Fibroblast of skin of abdomen (primary cell): Measurements from ENCODE around the gene MLLT3.
"Not testable (repeated sequence)": the region's sequence is repeated elsewhere in the genome, so short reads cannot be mapped to it uniquely, and the experiment has no call there.

Experiments used
- DNase-seq: peaks from one replicate; pipeline ENCODE4 v3.0.0-alpha.2; 2013

The MLLT3 gene

DNA sequence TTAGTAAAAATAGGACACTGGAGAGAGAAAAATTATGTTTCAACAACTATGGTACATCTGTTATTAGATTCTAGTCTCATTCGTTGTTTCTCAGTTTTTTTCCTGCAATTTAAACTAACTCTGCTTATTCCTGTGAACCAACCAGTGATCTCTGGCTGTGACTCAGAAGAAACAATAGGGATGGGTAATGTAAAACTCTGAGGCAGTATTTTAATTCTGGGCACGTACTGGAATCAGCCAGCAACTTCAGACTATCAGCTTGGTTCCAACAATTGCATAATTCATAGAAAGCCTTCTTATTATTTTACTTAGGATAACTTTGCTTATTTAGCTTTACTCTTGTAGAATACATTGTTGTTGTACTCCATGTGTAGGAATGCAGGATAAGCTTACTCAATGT is 28.8 kb downstream of the MLLT3 start:
- DNase-seq = peak; percentile 40

DNA sequence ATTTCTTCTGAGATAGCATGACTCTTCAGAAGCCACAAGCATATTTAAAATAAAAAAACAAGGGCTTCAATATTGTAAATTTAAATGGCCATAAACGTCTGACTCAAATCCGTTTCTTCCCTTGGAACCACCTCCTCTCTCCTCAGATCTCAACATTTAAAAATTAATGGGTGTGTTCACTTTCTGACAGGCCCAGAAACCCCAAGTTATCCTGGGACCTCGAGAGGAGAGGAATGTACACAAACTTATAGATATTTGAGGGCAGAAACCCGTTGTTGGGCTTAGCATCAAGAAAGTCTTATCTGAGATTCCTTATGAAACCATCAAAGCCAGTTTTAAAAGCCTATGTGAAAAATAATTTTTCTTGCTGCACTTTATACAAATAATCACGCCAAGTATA is 29.2 kb downstream of the MLLT3 start:
- peak; percentile 22 for DNase-seq

DNA sequence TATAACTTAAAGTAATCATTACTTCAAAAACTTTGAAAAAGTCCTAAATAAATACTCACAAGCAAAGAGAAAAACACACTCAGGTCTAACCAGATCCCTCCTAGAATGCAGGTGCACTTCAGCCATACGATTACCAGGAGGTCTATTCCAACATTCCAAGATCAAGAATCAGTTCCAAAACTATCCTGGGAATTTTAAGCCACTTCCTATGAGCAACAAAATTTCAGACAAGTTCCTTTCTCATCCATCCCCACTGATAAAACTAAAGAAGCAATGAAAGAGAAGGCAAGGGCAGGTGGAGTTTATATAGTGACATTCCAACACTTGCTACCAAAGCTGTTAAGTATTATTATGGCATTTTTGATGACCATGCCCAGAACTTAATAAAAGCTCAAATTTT is 29.6 kb downstream of the MLLT3 start:
- DNase-seq = peak; percentile 57

DNA sequence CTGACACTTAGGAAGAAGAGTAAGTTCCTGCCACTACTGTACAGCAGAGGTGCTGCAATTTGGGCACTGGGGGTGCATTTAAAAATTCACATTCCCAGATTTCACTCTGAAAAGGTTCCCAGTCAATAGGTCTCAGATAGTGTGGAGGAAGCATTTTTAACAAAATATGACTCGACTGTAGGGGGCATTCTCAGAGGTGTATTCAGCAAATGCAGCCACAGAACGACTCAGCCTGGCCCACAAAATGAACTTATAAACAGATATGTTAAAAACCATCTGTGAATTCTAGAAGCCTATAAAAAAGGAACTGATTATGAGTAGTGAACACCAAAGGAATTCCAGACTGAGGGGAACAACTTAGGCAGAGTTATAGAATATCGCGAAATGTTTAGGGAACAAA is 31.1 kb downstream of the MLLT3 start:
- peak; percentile 24 for DNase-seq

DNA sequence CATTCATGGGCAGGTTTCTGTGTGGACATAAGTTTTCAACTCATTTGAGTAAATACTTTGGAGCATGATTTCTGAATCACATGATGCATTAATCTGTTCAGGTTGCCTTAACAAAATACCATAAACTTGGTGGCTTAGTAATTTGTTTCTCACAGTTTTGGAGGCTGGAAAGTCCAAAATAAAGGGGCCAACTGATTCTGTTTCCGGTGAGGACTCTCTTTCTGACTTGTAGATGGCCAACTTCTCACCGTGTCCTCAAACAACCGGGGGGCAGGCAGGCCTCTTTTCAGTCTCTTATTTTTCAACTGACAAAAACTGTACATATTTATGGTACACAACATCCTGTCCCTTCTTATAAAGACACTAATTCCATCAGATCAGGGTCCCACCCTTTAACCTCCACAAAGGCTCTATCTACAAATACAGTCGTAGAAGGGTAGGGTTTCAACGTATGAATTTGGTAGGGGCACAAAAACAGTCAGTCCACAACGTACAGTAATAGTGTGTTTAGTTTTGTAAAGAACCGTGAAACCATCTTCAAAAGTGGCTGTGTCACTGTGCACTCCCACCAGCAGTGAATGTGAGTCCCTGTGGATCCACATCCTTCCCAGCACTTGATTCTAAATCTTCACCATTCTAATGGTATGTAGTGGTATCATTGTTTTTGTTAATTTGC is 37.2 kb downstream of the MLLT3 start:
- DNase-seq = no peak

DNA sequence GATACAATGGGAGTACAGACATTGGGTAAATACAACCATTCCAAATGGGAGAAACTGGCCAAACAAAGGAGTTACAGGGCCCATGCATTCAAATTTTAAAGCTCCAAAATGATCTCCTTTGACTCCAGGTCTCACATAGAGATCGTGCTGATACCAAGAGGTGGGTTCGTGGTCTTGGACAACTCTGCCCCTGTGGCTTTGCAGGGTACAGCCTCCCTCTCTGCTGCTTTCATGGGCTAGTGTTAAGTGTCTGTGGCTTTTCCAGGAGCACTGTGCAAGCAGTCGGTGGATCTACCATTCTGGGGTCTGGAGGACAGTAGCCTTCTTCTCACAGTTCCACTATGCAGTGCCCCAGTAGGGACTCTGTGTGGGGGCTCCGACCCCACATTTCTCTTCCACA is 39.2 kb downstream of the MLLT3 start:
- not testable (repeated sequence) for DNase-seq

DNA sequence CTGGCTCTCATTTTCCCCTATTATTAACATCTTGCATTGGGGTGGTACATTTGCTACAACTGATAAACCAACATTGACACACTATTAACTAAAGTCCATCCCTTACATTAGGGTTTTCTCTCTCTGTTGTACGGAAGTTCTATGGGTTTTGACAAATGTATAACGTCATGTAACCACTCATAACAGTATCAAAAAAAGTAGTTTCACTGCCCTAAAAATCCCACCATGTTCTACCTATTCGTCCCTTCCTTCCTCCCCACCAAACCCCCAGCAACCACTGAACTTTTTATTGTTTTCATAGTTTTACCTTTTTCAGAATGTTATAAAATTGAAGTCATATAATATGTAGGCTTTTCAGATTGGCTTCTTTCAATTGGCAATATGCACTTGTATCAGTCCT is 40.1 kb downstream of the MLLT3 start:
- no peak for DNase-seq

DNA sequence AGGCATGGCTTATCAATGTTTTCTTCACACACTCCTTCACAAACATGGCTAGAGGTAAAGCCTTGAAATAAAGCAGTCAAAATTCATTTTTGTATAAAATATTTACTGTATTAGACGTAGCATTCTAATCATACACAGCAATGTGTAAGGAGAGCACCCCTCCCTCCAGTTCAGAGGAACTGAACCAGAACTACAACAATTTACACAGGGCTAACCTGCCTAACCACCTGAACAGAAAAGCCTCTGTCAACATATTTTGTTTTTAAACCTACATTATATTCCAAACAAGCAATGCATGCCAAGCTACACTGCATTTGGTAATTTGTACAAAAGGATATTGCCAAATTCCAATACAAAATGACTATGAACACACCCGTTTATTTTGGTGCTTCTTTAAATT is 41.6 kb downstream of the MLLT3 start:
- no peak for DNase-seq

DNA sequence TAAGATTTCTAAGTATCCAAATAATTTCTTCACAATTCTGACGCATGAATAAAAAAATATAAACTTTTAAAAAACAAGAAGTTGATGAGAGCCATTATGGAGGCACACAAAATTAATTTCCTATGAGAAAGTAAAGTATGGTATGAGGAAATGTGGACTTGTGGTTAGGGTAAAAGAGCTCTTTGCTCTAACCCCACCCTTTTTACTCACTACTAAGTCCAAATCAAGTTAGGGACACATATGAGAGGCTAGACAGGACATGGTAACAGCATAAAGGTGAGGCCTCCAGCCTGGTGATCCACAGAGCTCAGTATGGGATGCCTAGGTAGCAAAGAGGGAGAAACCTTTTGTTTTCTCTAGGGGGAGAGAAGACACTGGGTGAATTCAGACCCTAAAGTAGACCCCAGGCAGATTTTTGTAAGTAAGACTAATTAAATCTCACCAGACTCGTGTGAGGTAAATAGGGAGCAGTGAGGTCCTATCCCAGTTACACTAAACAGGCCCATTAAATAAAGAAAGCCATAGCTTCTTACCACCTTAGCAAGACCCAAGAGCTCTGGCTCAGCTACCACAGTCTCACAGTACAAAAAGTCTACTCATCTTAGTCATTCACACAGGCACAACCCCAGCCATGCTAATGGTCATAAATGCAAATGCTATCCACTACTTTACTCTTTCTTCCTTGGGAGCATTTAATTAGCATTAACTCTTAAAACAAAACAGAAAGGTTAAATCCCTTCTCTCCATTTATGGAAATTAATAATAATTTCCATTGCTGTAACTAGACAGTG is 42.6 kb downstream of the MLLT3 start:
- DNase-seq = no peak

DNA sequence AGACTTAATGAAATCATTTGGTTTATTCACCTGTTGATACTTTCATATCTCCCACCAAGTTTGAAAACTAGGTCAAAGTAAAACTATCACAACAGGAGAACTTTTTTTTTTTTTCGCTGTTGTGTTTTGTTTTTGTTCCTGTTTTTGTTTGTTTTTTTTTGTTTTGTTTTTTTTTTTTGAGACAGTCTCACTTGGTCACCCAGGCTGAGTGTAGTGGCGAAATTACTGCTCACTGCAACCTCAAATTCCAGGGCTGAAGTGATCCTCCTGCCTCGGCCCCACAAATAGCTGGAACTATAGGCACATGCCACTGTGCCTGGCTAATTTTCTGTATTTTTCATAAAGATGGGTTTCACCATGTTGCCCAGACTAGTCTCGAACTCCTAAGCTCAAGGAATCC is 49.3 kb downstream of the MLLT3 start:
- no peak for DNase-seq

DNA sequence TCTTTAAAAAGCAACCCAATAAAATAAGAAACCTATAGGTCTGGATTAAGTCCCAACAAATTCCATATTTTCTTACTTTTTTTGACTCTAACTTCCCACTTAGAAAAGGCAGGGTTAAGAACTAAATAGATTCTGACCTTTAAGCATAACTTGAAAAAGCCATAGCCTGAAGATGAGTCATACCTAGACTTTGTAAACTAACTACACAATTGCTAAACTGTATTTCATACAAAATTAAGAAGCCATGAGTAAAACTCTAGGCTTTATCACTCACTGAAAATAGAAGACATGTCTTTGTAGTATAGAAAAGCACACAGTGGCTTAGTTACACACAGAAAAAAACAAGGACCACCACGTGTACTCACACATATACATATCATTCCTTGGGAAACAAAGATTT is 51.5 kb downstream of the MLLT3 start:
- peak; percentile 51 for DNase-seq

DNA sequence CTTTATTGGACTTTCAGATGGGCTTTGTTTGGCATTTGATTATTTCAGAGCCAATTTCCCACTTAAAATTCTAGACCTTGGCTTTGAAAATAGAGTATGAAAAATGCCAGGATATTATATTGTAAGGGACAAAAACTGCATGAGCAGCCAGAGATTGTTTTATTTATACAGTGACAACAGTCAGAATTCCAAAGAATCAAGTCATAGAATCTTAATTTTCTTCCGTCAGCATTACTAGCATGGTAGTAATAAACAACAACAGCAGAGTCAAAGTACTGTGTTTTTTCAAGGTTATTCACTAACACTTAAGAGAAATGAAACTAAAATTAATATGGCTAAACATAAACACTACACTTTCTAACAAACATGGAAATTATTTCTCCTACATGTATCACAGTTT is 52.2 kb downstream of the MLLT3 start:
- no peak for DNase-seq

DNA sequence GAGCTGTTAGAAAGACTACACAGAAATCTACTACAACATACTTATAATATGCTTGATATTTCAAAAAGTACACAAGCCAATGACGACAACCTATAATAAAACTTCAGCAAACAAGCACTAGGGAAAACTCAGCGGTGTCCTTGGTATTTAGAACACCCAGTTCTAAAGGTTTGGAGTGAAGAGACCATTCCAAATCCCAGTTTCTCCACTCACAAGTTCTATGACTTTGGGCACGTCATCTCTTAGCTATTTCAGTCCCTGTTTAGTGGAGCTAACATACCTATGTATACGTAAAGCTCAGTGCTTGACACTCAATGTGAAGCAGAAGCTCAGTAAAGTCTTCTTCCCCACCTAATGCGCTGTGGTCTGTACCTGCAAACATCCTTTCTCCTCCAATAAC is 52.8 kb downstream of the MLLT3 start:
- DNase-seq = no peak

DNA sequence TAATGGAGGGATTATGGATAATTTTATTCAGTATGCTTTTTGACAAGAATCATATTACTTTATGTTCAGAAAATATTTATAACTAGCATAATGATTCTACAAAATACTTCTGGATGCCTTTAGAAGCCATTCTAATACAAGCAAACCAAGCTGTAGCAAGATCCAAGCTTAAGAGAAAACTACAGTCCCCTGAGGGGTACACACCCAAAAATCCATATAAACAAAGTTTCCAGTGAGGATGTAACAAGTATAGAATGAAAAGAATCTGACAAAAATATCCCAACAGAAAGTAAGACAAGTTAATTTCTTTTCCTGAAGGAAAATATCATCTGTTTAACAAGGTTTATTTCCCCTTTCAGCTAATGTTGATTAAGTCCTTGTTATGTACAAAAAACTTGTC is 53.9 kb downstream of the MLLT3 start:
- no peak for DNase-seq

DNA sequence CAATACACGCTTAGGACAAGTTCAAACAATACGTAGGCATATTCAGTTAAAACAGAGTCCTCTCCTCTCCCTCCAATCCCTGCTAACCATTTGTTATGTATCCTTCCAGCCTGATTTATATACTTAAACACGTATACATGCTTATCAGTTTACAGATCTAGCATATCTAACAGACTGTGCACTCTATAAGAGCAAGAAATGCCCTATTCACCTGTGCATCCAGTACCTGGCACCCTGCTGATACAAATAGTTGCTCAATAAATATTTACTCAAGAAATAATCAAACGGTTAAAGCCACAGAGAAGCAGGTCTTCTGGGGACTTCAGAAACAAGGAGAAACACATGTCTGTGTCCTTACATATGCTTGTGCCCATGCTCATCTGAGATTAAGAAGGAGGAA is 55.9 kb downstream of the MLLT3 start:
- no peak for DNase-seq

DNA sequence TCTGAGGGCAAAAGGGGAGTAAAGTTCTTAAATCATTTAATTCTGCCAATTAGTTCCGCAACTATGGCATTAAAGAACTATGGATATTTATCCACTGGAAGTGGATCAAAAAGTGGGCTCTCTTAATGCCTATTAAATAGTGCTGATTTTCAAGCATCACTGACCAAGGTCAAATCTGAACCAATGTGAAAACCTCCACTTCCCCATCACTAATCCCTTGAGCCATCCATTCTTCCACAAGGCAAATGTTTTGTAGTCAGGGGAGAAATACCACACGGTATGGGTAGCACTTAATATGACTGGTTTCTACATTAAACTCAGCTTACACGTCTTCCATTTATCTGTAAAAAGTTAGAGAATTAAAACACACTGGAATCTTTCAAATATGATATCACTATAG is 57.6 kb downstream of the MLLT3 start:
- no peak for DNase-seq

DNA sequence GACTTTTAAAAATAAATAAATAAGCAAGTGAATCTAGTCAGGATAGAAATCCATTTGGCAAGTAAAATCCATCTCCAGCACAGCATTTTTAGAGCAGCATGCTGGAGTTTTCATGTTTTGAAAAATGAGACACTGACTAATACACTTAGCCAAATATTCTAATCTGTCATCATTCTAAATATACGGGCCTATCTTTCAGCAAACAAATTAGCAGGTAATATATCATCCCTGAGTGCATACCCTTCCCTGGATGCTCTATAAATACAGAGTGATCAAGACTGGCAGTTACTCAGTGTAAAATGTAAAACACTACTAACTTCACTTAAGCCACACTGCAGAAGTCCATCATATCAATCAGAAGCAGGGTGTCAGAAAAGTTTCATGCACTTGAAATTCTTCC is 58.4 kb downstream of the MLLT3 start:
- DNase-seq = peak; percentile 55

DNA sequence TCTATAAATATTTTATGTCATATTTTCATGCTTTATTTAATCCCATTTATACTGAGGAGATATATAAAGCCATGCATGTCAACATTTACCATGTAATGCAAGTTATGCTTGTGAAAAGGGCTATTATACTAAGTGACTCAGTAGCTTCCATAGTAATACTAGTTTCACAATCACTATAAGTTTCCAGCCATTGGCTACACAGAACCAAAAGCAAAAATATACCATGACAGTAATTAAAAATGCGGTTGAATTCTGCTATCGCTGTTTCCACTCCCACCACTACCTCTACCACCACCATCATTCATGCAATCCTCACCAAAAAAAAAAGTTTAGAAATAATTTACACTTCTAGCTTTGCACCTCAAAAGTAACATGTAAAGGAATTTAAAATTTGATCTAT is 60.2 kb downstream of the MLLT3 start:
- DNase-seq = peak; percentile 8

DNA sequence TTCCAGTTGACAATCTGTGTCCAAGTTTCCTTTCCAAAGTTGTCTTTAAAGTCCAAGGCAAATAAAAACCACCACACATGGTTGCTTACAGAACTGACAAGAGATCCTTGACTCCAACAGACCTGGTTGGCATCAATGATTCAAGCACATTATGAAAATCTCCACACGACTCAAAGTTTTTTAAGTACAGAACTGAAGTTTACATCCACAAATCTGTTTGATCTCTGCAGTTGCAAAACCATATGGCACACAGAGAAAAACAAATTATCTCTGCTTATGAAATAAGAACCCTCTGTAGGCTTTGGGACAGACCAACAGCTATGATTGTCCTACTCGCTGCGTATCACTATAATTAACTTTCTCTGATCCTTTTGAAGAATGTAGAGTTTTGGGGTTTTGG is 60.8 kb downstream of the MLLT3 start:
- DNase-seq = no peak

DNA sequence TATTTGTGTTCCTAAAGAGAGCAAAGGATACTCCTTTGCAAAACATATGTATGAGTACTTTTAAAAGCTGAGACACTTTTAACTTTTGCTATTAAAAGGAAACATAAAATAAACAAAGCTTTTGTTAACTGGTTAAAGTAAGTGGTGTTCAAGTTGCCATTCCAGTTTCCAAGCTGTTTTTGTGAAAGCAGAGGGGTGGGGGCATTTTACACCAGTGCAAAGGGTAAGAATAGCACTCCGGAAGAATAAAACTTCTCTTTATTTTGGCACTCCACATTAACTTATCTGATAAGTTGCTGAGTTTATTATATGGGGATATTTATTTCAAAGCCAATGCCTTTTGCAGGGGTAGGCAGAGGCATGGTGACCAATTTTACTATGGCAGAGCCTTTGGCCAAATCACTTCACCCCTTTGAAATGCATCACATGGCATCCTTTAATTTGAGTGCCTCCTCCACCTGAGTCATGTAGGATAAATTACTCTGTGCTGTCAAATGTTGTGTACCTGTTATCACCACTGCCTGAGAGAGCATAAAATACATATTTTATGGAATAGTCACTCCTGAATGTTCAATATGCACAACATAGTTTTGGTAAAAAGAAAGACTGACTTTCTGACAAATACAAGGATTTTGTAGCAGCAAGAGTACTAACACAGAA is 62.9 kb downstream of the MLLT3 start:
- DNase-seq = peak; percentile 8

DNA sequence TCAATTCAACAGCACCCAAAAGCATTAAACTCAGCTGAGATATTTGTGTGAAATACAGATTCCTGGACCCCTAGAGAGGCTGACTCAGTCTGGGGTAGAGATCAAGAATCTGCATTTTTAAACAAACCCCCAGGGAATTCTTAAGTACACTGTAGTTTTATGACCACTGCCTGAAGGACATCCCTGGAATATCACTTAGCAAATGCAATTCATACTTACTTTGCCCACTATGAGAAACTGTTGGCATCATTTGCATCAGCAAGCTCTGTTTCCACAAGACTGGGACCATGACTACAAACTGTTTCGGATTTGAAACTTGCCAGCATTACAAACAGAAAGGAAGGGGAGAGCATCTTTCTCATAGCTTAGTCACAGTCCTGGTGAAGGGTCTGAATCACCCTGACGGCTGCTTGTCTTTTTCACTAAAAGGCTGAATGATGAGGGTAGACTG is 63.7 kb downstream of the MLLT3 start:
- DNase-seq = peak; percentile 88

DNA sequence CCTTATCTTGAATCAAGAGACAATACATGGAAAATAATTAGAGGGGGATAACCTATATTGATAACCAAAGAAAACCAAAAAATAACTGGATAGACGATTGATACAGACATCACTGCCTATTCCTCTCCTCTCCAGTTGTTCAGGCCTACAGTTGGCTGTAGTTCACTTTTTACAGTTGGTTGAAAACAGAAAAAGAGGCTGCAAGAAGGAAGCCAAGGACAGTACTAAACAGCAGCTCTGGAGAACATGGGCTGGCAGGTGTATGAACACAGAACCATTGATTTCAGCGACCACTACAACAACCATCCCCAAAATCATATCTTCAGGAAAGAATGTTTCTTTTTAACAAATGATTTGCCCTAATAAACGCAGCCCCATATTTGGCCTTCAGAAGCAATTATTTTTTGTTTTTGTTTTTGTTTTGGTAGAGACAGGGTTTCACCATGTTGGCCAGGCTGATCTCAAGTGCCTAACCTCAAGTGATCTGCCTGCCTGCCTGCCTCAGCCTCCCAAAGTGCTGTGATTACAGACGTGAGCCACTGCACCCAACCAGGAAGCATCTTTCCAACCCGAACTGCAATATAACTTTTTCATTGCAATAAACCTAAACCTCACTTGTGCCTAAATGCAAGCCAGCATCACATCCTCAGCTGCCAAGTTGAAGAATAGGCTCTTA is 64.3 kb downstream of the MLLT3 start:
- DNase-seq = no peak

DNA sequence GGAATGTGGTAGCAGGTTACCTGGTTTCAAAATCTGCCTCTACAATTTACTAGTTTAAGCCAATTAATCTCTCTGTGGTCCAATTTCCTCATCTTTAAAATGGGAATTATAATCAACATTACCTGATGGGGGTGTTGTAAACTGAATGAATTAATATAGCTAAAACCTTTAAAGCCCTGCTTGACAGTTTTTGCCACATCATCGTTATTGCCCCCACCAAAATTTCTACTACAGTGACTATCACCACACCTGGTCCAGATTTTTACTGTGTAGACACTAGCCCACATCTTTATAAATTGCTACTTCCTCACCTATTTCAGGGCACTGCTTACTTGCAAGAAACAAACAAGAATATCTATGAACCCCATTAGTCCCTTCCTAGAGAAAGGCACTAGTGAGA is 65.0 kb downstream of the MLLT3 start:
- no peak for DNase-seq
